Activated CD4-positive, alpha-beta T cell treated with anti-CD3 and anti-CD28 coated beads, Interleukin-2, Interleukin-6, amounts not matched to agents 100 ng/mL and 50 ng/mL, durations not matched to agents 16 hours and 8 hours (primary cell): ENCODE measurements around the gene JAG2.
"Not testable (repeated sequence)": the region's sequence is repeated elsewhere in the genome, so short reads cannot be mapped to it uniquely, and the experiment has no call there.

Experiments
- DNase-seq: peaks from one replicate; pipeline ENCODE4 v3.0.0-alpha.2; 2020

The JAG2 gene

DNA sequence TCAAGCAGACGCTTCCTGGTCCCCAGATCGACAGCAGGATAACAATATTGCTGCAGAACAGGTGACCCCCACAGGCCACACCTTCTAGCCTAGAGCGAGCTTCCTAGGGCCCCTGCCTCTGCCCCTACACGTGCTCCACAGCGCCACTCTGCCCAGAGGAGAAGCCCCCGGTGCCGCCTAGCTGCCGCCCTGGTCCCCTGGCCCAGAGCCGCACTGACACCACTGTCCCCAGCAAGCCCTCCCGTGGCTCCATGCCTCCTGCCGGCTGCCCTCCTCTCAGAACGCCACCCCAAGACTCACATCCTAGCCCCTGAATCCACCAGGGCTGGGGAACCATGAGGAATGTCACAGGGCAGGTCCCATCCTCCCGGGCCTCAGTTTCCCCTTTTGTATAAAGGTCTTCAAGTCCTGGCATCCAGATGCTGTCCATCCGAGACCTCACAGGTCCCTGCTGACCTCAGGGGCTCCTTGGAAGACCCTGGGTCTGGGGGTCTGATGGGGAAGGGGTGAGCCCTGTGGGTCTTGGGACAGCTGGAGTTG is 31.0 kb downstream of the JAG2 start:
- DNase-seq = no peak

DNA sequence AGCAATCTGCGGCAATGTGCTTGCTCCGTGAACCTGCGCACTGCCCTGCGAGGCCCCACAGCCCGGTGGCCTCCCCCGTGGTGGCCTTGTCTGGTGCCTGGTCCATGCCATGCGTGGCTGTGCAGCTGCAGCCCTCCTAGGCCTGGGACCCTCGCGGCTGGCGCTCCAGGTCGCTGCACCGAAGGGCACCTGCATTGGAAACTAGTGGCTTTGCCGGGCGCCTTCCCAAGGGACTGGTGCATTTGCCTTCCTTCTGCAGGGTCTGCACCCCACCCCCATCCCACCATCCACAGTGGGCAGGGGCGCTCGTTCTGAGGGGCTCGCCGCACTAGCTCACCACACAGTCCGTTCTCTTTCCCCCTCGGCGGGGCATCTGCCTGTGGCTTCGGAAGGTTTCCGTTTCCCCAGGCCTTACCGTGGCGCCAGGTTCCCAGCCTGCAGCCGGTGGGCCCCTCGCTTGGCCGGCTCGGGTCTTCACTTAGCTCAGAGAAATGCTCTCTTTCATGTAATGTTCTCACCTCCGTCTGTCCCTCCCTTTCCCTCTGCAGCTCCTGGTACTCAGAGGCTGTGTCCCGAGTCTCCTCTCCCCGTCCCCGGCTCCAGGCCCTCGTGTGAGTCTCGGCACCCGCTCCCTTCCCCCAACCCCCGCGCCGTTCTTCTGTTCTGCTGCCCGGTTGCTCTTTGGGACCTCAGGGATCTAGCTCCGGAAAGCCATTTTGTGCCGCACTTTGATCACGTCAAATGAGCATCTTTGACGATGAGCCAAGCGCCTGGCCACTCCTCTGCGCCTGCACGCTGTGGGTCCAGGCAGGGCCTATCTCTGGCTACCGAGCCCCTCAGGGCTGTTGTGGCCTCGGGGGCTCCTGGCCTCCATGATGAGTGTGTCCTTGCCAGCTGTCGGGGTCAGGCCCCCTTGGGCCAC is 31.9 kb downstream of the JAG2 start:
- no peak for DNase-seq

DNA sequence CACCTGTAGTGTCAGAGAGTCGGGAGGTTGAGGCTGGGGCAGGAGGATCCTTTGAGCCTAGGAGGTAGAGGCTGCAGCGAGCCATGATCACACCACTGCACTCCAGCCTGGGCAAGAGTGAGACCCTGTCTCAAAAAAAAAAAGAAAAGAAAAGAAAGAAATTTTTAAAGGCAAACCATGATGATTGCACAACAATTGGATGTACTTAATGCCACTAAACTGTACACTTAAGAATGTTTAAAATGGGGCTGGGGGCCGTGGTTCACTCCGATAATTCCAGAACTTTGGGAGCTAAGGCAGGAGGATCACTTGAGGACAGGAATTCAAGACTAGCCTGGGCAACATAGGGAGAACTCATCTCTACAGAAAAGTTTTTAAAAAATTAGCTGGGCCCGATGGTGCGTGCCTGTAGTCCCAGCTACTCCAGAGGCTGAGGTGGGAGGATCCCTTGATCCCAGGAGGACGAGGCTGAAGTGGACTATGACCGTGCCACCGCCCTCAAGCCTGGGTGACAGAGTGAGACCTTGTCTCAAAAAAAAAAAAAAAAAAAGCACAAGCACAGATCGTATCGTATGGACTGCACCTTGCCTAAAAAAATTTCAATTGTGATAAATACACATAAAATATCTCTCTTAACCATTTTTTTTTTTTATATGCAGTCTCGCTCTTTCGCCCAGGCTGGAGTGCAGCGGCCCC is 32.7 kb downstream of the JAG2 start:
- DNase-seq = no peak

DNA sequence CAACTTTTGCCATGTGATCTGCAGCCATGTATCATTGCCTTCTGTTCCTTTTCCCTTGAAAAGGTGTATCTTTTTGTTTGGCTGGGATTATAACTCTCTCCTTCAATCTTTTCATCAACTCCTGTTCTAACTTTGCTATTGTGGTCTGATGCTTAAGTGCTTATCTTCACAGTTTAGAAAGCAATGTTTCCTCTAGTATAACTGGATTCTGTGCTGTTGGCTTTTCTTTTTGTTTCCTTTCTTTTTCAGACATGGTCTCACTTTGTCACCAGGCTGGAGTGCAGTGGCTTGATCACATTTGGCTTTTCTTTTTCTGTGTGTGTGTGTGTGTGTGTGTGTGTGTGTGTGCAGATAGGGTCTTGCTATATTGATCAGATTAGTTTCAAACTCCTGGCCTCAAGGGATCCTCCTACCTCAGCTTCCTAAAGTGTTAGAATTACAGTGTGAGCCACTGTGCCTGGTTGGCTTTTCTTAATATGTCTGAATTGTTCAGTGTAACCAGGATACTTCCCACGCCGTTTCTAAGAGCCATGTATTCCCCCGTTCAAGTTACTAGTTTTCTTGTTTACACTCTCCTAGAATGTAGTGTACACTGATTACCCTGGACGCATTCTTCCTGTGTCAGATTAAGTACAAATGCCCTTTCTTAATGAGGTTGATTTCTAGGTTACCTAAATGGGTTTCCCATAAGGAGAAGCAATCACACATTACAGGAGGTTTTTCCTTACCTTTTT is 35.5 kb downstream of the JAG2 start:
- no peak for DNase-seq

DNA sequence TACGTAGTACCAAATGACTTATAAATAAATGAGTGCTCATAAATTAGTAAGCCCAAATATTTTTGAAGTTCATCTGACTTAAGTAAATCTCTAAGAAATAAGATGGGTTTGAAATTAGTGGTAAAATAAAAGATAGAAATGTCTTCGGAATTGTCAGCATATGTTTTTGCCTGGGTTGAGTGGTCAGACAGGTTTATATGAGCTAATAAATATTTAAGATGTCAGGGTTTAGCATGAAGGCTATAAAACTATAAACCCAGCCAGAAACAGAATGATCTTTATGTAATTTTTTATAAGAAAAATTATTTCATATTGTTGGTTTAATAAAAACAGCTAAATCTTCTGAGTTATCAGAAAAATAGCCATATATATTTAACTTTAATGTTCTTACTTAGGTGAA is 37.3 kb downstream of the JAG2 start:
- DNase-seq = no peak

DNA sequence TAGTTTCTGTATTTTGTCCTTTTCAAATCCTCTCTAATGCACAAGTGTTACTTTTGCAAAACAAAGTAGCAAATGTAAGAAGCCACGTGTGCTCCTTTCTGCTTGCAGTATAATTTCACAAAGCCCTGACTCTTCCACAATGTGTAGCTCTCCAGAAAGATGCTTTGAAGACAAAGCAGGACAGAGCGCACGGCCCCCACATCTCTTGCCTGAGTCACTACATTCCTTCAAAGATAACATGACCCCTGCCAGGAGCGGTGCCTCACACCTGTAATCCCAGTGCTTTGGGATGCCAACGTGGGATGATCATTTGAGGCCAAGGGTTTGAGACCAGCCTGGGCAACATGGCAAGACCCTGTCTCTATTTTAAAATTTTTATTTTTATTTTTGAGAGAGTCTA is 40.5 kb downstream of the JAG2 start:
- DNase-seq = no peak

DNA sequence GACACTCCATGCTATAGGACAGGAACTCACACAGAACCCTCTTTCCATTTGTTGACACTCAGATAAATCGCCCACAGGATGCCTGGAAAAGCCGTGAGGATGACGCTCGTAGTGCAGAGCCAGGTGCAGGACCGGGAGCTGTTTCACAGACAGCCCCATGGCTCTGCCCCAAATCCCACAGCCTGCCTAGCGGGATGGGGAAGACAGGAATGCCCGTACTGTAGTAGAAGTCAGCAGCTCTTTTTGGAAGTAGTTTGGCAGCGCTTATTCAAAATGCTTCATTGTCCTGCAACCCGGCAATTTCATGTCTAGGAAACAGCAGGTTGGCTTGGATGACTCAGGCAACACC is 41.6 kb downstream of the JAG2 start:
- no peak for DNase-seq

DNA sequence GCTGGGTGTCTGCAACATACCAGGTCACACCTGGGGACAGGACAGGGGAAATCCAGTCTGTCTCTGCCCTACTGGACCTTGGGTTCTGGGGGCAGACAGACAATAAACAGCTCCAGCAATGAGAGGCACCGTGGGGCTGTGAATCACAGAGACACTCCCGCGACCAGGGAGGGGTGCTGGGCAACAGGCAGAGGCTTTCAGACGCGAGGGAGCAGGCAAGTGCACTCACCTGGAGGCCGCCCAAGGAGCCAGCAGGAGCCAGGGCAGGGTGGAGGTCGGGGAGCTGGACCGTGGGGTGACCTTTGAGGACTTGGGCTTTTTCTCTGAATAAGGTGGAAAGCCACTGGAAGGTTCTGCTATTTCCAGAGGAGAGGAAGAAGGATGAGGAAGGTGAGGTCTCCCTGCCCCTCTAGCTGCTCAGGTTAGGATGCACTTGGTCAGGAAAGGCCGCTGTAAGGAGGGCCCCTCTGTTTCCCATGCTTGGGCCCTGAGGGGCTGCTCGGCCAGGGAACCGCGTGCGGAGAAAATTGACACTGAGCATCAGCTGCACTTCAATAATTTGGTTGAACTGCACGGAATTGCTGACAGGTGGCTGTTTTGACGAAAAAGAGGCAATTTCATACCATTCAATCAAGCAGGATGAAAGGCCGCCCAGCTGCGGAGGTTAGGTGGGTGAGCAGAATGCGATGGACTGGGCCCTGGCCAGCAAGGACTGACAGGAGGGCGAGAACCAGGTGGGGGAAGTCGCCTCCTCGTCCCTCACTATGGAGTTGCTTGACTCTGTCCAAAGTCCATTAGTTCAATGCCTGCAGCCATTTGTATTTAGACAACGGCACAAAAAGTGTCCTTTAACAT is 42.2 kb downstream of the JAG2 start:
- DNase-seq = no peak

DNA sequence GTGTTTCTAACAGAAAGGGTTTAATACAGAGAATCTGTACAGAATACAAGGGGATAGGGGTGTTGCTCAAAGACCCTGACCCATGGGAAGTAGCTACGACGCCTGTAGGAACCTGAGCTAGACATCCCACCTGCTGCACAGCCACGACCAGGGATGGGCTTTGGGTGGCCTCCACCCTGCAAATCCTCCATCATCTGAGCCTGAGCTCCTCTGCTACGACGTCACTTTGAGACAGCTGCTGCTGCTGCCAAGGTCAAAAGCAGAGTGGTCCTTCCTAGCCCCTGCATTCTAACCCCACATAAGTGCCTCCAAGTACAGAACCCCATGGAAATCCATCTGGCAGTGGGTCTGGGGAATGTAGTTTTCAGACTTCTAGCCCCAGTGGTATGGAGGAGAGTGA is 43.8 kb downstream of the JAG2 start:
- DNase-seq = no peak

DNA sequence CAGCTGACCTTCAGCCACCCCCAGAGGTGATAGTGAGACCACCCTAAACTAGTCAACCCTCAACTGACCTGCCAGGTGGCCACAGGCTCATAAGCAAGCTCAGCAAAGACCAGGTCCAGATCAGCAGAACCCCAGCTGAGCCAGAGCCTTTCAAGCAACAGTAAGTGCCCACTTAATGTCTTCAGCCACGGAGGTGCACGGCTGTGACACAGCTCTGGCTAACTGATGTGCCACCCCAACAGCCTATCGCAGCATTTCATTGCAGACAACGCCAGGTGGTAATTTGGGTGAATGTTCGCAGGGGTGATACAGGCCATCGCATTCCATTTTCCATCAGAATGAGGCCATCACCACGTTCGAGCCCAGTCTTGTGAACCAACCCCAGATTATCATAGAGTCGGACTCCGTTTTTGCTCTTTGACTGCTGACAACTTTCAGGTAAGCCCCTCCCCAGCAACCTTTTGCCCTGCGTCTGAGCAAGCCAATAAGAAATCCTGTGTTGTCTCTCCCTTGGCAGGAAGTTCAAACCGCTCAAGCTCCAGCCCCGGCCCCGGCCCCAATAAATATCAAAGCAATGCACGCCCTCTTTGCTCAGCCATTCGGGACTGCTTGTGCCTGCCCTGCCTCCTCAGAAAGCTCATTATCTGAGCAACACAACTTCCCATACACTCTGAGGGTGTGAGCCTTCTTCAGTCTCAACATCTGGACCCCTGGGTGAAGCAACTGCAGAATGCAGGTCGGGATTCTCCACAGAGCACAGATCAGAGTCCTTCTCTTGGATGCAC is 44.4 kb downstream of the JAG2 start:
- DNase-seq = no peak

DNA sequence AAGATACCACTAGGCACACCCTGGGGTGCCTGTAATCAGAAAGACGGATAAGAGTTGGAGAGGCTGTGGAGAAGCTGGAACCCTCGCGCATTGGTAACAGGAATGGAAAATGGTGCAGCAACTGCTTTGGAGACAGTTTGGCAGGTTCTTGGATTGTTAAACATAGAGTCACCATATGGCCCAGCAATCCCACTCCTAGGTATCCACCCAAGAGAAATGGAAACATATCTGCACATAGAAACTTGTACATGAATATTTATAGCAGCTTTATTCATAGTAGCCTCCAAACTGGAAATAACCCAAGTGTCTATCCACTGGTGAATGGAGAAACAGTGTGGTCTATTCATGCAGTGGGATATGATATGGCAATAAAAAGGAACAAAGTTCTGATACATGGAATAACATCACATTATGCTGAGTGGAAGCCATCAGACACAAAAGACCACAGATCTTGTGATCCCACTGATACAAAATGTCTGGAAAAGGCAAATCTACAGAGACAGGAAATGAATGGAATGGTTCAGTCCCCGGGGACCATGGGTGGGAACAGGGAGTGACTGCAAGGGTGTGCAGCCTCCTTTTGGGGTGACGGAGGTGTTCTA is 45.4 kb downstream of the JAG2 start:
- DNase-seq = no peak

DNA sequence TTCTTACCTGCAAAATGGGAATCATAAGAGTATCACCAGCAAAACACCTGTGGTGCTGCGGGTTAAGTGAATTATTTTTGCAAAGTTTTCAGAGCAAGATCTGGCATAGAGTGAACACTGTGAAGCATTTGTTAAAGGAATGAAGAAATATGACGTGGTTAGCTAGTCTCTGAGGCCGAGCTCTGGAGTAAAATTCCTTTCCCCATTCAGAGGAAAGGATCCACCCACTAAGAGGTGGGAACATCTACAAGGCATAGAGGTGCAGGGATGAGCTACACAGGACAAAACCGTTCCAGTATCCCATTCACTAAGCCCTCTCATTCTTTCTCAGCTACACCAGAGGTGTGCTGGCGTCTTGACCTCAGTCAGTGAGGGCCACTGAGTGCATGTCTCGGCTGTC is 48.5 kb downstream of the JAG2 start:
- no peak for DNase-seq

DNA sequence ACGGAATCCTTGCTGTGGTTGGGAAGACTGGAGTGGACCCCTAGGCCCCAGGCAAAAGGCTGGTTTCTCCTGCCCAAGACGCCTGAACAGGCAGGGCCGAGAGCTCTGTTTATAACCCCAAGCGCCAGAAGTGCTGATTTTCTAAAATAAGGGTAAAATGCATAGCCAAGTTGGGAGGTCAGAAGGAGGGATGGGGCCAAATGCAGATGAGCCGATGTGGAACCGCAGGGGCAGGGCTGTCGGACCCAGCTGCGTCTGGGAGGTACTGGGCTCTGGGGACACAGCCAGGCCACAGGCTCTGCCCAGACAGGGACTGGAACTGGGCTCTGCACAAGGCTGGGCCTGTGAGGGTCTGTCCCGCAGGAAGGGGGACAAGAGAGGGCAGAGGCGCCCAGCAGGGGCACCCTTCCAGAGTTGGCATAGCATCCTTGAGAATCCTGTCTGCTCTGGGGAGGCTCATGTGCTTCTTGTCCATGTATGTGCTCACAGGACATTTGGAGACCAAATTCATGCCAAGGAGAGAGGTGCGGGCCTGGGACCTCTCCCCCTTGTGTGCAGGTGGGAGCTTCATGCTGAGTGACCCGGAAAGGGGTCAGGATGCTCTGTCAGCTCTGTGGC is 49.1 kb downstream of the JAG2 start:
- no peak for DNase-seq

DNA sequence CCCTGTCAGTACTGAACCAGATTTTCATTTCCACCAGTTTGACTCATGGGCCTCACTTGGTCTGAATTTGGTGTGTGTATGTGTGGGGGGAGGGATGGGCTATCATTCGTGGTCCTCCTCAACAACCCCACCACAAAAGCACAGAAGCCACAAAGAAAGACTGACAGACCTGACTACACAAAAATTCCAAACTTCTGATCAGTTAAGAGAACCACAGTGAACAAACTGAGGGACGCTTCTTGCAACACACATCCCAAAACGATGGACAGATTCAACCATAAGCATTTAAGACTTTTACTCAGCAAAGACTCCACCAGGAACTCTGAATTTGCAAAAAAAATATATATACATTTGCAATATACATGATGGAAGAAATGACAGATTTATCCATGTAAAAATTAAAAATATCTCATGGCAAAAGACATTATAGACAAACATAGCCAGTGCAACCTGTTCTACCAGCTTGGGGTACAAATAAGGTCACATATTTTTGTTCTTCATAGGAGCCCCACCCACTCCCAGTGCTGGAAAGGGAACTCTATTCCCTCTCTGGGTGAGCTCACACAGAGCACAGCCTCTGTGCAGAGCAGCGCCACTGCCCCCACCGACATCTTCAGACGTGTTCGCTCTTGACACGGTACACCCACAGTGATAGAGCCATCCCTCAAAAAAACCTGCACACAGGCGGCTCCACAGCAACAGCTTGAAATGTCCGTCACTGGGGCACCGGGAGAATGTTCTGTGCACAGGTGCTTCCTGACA is 49.7 kb downstream of the JAG2 start:
- no peak for DNase-seq

DNA sequence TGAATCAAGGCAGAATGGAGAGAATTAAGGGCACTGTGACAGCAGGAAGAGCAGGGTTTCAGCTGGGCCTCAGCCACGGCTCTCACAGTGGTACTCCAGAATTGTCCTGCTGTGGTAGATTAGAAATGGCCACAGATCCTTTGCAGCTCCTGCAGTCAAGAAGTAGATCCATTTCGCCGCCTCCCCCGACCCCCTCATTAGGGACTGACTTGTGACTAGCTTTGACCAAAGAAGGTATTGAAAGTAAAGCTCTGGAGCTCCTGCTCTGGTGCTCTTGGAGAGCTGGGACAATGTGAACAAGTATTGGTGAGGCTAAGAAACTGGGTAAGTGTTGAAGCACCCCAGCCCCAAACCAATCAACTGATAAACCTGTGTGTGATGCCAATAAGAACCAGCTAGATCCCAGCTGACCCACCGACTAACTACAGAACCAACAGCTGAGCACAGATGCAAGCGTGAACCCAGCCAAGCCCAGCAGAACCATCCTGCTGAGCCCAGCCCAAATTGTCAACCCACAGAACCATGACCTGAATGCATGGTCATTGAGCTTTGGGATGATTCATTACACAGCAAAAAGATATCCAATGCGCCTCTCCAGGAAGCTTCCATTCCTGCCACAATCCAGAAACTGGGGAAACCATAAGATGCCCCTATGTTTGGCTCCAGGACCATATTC is 50.7 kb downstream of the JAG2 start:
- DNase-seq = no peak

DNA sequence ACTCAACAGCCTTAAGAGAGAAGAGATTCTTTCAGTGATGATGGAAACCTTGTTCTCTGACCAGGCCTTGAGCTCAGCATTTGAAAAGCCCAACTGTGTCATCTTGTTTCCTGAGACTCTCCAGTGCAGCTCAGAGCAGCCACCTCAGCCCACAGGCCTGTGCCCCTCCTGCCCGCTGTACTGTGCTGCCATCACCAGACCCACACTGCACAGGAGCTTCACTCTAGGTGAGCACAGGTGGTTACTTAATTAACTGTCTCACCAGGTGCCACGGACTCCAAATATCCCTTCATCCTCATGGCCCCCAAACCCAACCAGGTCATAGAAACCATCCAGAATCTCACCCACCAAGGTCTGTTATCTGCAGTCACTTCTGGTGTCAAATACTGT is 51.3 kb downstream of the JAG2 start:
- DNase-seq = no peak

DNA sequence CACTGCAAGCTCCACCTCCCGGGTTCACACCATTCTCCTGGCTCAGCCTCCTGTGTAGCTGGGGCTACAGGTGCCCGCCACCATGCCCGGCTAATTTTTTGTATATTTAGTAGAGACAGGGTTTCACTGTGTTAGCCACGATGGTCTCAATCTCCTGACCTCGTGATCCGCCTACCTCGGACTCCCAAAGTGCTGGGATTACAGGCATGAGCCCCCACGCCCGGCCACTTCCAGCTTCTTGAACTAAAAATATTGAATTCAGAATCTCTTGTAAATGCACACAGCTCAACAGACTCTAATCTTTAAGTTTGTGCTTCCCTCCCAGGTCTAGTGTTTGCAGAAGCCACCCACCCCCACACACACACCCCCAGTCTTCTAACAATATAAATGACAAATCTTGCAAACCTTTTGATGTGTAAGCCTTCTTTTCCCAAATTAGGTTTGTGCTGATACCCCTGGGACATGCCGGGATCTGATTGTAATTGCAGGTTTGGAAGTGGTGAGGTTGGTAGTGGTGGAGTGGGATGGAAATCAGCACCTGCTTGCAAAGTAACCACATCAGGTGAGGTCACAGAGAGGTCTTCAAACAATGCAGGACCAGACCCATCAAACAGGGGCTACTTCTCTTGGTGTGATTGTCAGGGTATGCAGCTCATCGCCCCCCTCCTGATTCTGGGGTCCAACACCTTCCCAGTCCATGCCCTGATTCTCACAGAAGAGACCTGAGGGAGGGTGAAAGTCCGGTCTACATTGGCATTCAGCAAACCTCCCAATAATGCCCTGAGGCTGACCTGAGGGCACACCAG is 51.9 kb downstream of the JAG2 start:
- no peak for DNase-seq

DNA sequence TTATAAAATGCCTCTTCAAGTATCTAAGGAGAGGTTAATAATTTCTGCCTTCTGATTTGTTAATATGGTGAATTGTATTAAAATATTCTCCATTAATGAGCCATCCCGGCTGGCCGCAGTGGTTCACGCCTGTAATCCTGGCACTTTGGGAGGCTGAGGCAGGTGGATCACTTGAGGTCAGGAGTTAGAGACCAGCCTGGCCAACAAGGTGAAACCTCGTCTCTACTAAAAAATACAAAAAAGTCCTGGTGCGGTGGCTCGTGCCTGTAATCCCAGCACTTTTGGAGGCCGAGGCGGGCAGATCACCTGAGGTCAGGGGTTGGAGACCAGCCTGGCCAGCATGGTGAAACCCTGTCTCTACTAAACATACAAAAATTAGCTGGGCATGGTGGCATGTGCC is 59.3 kb downstream of the JAG2 start:
- not testable (repeated sequence) for DNase-seq

DNA sequence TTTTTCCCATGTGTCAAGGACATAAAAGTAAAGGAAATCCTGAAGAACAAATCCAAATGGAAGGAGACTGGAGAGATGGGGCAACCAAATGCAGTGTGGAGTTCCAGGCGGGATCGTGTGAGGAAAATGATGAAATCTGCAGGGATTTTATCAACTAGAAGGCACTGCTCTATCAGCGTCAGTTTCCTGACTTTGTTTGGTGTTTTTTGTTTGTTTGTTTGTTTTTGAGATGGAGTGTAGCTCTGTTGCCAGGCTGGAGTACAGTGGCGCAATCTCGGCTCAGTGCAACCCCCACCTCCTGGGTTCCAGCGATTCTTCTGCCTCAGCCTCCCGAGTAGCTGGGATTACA is 60.1 kb downstream of the JAG2 start:
- no peak for DNase-seq
